Activated T-cell treated with anti-CD3 and anti-CD28 coated beads, Interleukin-2, amount 50 U/mL, for 1 hour (primary cell): ENCODE results near the gene PIMREG.

Source experiments
- DNase-seq: peaks from one replicate; pipeline ENCODE4 v3.0.0-alpha.2; 2020

PIMREG gene, protein sequence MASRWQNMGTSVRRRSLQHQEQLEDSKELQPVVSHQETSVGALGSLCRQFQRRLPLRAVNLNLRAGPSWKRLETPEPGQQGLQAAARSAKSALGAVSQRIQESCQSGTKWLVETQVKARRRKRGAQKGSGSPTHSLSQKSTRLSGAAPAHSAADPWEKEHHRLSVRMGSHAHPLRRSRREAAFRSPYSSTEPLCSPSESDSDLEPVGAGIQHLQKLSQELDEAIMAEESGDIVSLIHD

DNA sequence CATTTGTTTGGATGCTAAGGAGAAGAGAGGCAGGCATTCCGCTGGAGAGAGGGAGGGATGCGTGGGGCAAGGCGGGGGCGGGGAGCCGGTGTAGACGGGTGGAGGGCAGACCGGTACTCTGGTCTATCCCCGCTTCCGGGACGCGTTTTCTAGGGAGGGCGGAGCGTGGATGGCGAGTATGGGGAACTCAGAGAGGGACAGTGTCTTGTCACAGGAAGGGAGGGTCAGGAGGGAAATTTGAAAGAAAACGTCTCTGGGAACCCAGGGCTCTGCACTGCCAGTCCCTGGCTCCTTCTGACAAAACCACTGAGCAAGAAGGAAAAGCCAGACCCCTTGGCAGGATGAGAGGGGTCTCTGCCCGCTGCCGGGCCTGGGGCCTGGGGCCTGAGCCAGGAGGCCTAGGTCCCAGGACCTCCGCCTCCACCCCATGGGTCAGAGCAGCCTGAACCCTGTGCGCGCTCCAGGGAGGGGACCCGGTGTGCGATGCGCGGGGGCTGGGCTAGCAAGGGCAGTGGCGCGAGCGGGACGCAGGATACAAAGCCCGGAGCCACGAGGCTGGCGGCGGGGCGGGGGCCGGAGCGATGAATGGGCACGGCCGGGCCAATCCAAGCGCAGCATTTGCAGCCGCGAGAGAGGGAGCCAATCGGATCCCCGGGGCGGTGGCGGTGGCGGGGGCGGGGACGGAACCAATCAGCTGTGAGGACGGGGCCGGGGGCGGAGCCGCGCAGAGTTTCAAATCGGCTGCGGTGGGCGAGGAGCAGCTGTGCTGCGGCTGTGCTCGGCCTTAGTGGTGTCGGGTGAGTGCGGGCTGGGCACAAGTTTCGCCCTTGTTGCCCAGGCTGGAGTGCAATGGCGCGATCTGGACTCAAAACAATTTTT, at the start of gene PIMREG:
Gene PIMREG, plus strand, starts transcription at position 764 of the 879 bp plus-strand sequence. CDS start 656 bp downstream, outside the sequence.
- peak; percentile 90 for DNase-seq

DNA sequence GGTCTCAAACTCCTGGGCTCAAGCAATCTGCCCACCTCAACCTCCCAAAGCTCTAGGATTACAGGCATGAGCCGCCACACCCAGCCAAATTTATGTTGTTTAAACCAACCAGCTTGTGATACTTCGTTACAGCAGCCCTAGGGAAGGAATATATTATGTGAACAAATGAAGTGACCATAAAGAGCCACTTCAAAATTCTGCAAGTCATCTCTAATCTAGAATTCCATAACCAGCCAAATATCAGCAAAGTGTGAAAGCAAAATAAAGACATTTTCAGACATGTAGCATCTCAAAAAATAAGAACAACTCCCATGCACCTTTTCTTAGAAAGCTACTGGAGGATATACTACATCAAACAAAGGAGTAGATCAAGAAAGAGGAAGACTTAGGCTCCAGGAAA, 45.3 kb upstream of the PIMREG start:
- DNase-seq: no peak

DNA sequence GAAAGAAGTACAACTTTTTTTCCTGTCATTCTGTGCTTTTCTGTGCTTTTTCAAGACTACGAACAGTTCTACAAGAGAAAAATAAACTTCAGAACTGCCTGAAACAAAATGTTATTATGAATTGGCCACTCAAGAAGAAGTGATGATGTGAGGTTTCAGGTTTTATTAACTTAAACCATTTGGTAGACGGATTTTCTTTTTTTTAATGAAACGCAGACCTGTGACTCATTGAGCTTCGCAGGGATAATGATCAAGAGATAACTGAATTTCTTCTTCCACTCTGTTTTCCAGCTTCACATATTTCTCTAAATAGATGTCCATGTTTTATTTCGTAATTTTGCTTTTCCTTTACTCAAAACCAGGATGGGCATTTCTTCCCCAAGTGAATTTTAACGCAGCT, 42.0 kb upstream of the PIMREG start:
- DNase-seq: no peak

- no peak for DNase-seq
Observed at GRCh38 chr17:6408276-6408675, 36.0 kb upstream of the PIMREG start.

DNA sequence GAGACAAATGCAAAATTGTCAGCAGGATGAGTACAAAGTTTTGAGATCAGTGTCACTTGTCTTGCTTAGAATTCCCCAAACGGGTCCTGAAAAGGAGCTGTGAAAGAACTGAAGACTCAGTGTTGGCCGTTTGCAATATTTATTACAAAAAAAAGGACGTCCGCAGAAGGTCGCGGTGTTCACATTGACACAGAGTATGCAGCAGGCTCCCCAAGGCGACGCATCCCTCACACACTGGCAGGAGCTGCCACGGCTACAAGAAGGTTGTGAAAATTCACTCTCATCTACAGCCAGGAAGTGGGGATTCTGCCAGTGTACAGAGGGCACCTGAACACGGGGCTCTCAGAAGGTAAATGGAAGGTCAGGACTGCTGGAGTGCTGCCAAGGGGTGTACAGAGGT, 35.5 kb upstream of the PIMREG start:
- no peak for DNase-seq

GRCh38 chr17:6413065-6413464, 31.2 kb upstream of the PIMREG start:
- DNase-seq: no peak

DNA sequence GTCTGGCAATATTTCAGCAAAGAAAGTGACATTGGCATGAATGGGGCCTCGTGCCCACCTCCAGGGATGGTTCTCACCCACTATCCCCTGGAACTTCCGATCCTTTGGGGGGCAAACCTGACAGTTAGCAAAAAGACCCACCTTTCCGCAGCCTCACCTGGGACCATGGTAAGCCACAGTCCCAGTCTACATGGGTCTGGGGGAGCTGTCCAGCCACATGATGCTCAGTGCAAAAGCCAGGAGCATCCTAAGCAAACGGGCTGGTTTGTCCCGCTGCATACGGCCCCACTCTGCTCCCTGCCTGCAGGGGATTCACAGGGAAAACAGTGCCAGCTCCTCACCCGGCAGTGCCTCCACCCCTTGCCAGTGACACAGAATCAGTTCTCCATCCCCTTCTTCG, 28.6 kb upstream of the PIMREG start:
- DNase-seq: no peak

DNA sequence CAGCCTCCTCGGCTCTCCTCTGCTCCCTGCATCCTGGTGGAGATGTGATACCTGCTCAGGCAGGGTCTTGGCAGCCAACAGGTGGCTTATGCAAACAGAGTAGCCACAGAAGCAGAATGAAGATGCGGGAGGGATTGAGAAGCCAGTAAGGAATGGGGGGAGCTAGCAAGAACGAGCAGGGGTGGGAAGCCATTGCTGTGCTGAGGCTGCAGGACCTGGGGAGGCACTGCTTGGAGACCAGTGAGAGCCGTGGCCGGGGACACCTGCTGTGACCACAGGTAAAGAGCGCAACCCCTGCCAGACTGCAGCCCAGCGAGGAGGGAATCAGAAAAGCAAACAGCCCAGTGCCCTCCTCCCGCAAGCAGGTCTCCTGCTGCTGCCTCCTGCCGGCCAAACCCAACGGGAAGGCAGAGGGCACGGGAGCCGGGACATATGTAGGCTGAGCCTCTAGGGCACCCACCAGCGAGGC, 24.0 kb upstream of the PIMREG start:
- peak; percentile 34 for DNase-seq

DNA sequence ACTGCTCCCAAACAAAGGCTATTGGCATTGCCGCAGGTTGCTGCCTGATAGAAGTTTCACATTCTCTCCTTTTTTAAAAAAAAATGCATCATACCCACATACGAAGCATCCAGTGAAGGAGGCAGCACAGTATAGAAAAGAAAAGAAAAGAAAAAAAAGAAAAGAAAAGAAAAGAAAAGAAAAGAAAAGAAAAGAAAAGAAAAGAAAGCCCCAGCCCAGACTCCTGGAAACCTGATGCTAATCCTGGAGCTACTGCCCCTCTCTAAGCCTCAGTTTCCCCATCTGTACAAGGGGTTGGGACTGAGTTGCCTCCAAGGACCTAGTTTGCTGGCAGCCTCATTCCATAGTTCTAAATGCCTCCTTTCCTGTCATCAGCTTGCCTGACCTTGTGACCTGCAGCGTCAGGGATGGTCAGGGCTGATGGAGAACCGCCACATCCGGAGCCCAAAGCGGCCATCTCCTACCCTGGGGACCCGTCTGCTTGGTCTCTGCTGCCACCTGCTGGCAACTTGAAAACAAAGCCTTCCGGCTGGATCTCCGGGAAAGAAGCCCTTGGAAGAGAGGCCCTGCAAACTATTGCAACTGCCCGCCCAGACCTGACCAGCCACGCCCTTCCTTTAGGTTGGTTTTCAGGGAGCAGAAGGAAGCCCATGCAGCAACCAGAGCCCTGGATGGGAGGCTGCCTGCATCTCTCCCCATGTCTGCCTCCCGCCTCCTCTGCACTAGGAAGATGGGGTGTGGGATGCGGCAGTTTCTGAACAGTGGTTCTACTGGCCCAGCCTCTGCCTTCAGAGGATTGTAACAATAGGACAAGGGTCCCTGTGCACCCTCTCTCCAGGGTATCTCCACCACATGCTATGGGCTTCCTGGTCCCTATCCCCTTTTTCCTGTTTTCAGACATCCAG, 22.3 kb upstream of the PIMREG start:
- DNase-seq: peak; percentile 67

DNA sequence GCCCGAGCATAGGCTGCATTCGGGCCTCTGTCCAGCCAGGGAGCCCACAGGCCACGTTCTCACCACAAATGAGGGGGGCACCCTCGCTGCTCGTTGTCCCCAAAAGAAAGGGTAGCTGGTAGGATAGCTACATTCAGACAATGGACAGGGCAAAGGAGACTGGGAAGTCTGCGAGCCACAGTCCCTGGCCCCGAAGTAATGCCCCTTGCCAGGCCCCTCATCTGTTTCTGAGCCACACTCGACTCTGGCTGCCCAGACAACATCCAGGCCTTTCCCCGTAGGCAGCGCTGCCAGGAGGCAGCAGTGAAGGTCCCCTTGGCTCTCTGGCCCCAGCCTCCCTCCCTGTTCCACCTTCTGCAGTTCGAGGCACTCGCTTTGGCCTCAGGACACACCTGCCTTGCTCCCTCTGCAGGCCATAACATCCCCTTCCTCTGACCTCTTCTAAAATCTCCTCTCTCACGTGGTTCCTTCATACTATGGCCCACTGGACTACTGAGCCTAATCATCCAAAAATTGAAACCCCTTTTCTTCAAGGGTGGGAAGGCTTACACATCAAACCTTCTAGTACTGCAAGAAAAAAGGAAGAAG, 21.5 kb upstream of the PIMREG start:
- no peak for DNase-seq

- DNase-seq: no peak
Observed at GRCh38 chr17:6423931-6424330, 20.3 kb upstream of the PIMREG start.

- no peak for DNase-seq
Observed at GRCh38 chr17:6425407-6425806, 18.8 kb upstream of the PIMREG start.

DNA sequence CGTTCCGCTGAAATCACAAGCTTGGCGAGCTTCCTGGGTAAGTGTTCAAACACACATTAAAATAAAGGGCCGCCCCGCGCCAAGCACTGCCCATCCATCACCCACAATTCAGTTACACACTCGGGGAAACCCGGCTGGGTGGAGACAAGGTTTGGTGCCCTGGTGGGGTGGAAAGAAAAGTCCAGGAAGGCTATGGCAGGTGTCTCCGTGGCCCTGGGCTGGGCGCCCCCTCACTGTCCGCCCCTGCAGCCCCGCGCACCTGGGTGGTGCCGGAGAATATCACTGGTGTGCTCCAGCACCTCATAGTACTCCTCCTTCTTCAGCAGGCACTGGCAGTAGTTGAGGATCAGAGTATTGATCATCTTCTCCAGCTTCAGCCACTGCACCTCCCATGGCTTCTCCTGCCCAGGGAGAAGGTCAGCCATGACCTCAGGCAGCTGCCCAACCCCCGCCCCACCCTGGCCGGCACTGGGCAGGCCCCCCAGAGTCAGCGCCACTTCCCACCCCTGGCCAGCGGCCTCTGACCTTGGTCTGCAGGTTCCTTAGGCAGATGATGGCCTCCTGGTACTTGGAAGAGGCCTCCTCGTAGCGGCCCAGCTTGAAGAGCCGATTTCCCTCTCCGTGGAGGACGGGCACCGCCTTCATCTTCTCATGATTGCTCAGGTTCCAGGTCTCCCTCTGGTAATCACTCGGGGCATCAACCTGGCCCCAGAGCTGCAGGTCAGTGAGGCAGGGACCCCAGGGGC, 17.7 kb upstream of the PIMREG start:
- no peak for DNase-seq

DNA sequence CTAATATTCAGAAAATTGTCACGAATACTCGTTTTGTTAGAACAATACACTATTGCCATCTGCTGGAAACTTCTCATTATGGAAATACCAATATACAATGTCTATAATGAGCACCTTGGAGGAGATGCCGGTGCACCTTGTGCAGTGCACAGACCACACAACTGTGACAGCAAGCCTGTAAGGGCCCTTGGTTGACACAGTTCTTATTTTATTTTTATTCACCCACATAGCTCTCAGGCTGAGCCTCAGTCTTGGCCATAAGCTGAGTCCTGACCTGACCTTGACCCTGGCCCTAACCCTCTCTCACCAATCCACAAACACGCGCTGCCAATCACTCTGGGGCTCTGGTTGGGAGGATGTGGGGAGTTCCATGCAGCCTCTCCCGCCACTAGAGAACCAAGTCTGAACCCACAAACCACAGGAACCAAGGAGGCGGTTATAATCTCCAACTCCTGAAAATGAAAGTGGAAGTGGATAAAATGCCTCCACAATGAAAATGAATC, 16.9 kb upstream of the PIMREG start:
- DNase-seq: no peak

DNA sequence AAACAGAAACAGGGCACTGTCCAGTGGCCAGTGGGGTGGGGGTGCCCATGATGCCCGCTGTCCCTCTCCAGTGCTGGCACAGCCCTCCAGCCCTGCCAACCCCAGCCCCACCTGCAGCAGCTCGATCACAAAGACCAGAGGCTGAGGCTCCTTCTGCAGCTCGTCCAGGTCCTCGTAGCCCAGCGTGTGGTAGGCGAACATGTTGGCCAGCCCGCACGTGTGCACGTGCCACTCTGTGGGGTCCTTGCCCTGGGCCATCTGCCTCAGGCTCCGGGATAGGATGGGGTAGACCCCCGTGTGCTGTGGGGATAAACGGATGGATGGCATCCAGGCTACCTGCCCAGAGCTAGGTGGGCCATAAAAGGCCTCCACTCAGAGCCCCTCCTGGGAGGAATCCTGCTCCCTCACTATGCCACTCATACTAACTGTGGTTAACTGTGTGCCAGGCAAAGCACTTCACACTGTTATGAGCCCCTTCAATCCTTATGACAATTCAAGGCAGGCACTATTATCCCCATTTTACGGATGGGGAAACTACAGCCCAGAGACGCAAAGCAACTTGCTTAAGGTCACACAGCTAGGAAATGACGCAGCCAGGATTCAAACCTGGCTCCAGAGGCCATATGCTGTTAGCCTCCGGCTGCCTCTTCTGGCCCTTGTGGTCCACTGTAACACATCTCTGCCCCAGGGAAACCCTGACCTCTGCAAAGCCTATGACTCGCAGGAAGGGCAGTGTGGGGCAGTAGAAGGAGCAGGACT, 15.9 kb upstream of the PIMREG start:
- DNase-seq: no peak

DNA sequence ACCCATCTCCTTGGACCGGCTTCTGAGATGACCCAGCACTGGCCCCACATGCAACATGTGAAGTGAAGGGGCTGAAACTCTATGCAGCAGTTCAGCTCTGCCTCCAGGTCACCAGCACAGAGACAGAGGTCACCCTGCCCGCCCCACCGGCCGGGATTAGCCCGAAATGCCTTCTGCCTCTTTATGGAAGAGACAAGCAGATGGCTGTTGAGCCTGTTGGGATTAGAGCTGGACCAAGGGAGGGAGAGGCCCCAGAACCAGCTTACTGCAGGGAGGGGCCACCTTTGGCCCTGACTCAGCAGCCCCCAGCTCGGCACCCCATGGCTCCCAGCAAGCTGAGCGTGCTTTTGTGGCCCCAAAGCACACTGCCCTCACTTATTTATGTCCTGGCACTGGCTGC, 15.0 kb upstream of the PIMREG start:
- no peak for DNase-seq

DNA sequence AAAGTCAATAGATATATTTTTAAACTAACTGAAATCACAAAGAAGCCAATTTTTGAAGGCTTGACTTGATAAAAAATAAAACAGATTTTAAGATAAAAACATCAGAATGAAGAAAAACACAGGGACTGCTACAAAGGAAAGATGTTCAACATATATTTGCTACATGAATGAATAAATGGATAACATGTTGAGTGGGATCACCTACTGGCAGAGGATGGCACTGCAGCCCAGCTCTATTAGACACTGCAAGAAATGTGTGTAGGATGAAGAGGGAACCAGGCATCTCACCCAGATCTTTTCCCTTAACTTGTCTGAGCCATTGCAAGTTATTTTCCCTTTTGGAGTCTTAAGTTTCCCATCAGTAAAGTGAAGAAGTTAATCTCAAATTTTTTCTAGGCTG, 13.5 kb upstream of the PIMREG start:
- no peak for DNase-seq

- no peak for DNase-seq
Observed at GRCh38 chr17:6435051-6435450, 9.2 kb upstream of the PIMREG start, which contains the start of gene AIPL1. Gene AIPL1, minus strand, starts transcription at chr17:6435121. Its CDS starts 17 bp downstream, at chr17:6435104.

GRCh38 chr17:6435968-6436367, 8.3 kb upstream of the PIMREG start:
- peak; percentile 64 for DNase-seq

DNA sequence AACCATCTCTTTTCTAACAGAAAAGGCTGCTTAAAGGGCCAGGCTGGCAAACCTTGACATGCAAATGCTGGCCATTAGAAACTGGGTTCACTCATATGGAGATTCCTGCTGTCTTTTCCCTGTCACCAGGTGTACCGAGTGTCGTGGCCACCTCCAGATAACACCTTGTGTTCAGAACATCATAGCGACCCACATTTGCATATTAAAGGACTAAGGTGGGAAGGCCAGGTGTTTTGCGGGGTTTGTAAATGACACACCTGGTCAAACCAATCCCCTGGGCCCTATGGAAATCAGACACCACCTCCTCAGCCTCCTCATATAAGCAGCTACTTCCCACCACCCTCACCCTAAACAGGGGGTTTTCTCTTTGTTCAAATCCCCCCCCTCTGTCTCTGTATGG, 6.8 kb upstream of the PIMREG start:
- no peak for DNase-seq

DNA sequence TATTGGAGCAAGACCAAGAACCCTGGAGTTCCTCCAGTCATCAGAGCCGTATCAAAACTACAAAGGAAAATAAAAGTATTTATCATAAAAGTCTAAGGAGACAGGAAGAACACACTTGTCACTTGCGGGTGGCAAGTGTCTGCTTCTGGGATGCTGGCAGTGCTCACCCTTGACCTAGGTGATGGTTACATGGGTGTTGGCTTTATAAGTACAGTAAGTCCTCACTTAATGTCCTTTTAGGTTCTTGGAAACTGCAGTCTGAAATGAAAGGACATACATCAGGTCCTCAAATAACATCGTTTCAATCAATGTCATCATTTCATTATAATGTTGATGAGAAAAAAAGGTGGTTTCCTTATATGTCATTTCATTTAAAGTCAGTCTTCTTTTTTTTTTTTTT, 6.3 kb upstream of the PIMREG start:
- DNase-seq: no peak
